ENCODE measurements around the gene MCU. TPM values are rescaled to one million over a fixed set of nuclear protein-coding genes. Genes with fewer than 3 reads are reported as not detected.
"Not testable (repeated sequence)": the region's sequence is repeated elsewhere in the genome, so short reads cannot be mapped to it uniquely, and the experiment has no call there.

Gene MCU
- total RNA-seq, 1 donor from 2014 or later: 15.9 TPM

- H3K9me3 Mint-ChIP-seq: peaks cover 22% of the 10 kb centered on the region
- not testable (repeated sequence) for H3K4me1 Mint-ChIP-seq, H3K27ac Mint-ChIP-seq
Measured at GRCh38 chr10:72771195-72771594, 79.3 kb downstream of the MCU start.

GRCh38 chr10:72772031-72772430 is 80.1 kb downstream of the MCU start:
- no peak for DNase-seq
- peaks cover 2% of the 10 kb centered on the region for H3K27me3 Mint-ChIP-seq
- intact Hi-C loops (cut with micrococcal nuclease): no loop called here
- H3K36me3 Mint-ChIP-seq (ENCODE audit: low read depth): peaks cover 23% of the 10 kb centered on the region
- no peaks in the 10 kb centered on the region for H3K4me1 Mint-ChIP-seq
- no peak overlapping the region for H3K4me3 Mint-ChIP-seq
- peaks cover 22% of the 10 kb centered on the region for H3K9me3 Mint-ChIP-seq
- no peak overlapping the region for H3K27ac Mint-ChIP-seq

More at GRCh38 chr10:72771195-72771594, 79.3 kb downstream of the MCU start:
- intact Hi-C loops (cut with micrococcal nuclease); H3K4me3 Mint-ChIP-seq; H3K27me3 Mint-ChIP-seq; DNase-seq: not testable (repeated sequence)
- H3K36me3 Mint-ChIP-seq (ENCODE audit: low read depth): peaks cover 23% of the 10 kb centered on the region

GRCh38 chr10:72779874-72780273 is 87.9 kb downstream of the MCU start:
- Mint-ChIP-seq H3K36me3 (ENCODE audit: low read depth) (no peaks in the 10 kb centered on the region), H3K4me3 (no peak overlapping the region), H3K9me3 (peaks cover 5% of the 10 kb centered on the region), H3K4me1 (no peaks in the 10 kb centered on the region), H3K27ac (no peak overlapping the region), H3K27me3 (peaks cover 4% of the 10 kb centered on the region)
- intact Hi-C loops (cut with micrococcal nuclease): no loop called here
- no peak for DNase-seq

GRCh38 chr10:72782649-72783330 is 90.8 kb downstream of the MCU start:
- no peak overlapping the region for H3K27ac Mint-ChIP-seq
- intact Hi-C loops (cut with micrococcal nuclease): no loop called here

GRCh38 chr10:72783410-72783833 is 91.5 kb downstream of the MCU start:
- no peak for DNase-seq
- H3K27me3 Mint-ChIP-seq: peaks cover 2% of the 10 kb centered on the region
- H3K27ac Mint-ChIP-seq: no peak overlapping the region
- peaks cover 3% of the 10 kb centered on the region for H3K36me3 Mint-ChIP-seq (ENCODE audit: low read depth)
- H3K9me3 Mint-ChIP-seq: no peaks in the 10 kb centered on the region
- intact Hi-C loops (cut with micrococcal nuclease): no loop called here
- no peak overlapping the region for H3K4me3 Mint-ChIP-seq
- H3K4me1 Mint-ChIP-seq: no peaks in the 10 kb centered on the region

More at GRCh38 chr10:72782649-72783330, 90.8 kb downstream of the MCU start:
- Mint-ChIP-seq H3K4me1 (no peaks in the 10 kb centered on the region), H3K36me3 (ENCODE audit: low read depth) (no peaks in the 10 kb centered on the region), H3K9me3 (no peaks in the 10 kb centered on the region), H3K27me3 (peaks cover 2% of the 10 kb centered on the region), H3K4me3 (no peak overlapping the region)
- no peak for DNase-seq

- peaks cover 3% of the 10 kb centered on the region for H3K36me3 Mint-ChIP-seq (ENCODE audit: low read depth)
Measured at GRCh38 chr10:72784551-72785351, 92.8 kb downstream of the MCU start.

GRCh38 chr10:72785409-72785808 is 93.5 kb downstream of the MCU start:
- H3K27ac Mint-ChIP-seq: no peak overlapping the region
- peaks cover 2% of the 10 kb centered on the region for H3K27me3 Mint-ChIP-seq
- no peak for DNase-seq
- peaks cover 3% of the 10 kb centered on the region for H3K36me3 Mint-ChIP-seq (ENCODE audit: low read depth)
- H3K9me3 Mint-ChIP-seq: no peaks in the 10 kb centered on the region
- intact Hi-C loops (cut with micrococcal nuclease): no loop called here
- no peak overlapping the region for H3K4me3 Mint-ChIP-seq
- H3K4me1 Mint-ChIP-seq: peaks cover 5% of the 10 kb centered on the region

More at GRCh38 chr10:72784551-72785351, 92.8 kb downstream of the MCU start:
- H3K4me1 Mint-ChIP-seq: peaks cover 5% of the 10 kb centered on the region
- no peaks in the 10 kb centered on the region for H3K9me3 Mint-ChIP-seq
- no peak overlapping the region for H3K4me3 Mint-ChIP-seq
- intact Hi-C loops (cut with micrococcal nuclease): no loop called here
- H3K27me3 Mint-ChIP-seq: peaks cover 2% of the 10 kb centered on the region
- DNase-seq: no peak
- H3K27ac Mint-ChIP-seq: no peak overlapping the region

GRCh38 chr10:72790216-72790990 is 98.5 kb downstream of the MCU start:
- H3K27ac Mint-ChIP-seq: no peak overlapping the region

GRCh38 chr10:72792288-72792687 is 100.3 kb downstream of the MCU start:
- Mint-ChIP-seq H3K27ac (no peak overlapping the region), H3K4me3 (no peak overlapping the region), H3K36me3 (ENCODE audit: low read depth) (peaks cover 3% of the 10 kb centered on the region), H3K27me3 (no peaks in the 10 kb centered on the region), H3K4me1 (peaks cover 5% of the 10 kb centered on the region), H3K9me3 (no peaks in the 10 kb centered on the region)
- intact Hi-C loops (cut with micrococcal nuclease): no loop called here
- DNase-seq: no peak

More at GRCh38 chr10:72790216-72790990, 98.5 kb downstream of the MCU start:
- intact Hi-C loops (cut with micrococcal nuclease): no loop called here
- no peak for DNase-seq
- Mint-ChIP-seq H3K27me3 (no peaks in the 10 kb centered on the region), H3K36me3 (ENCODE audit: low read depth) (peaks cover 3% of the 10 kb centered on the region), H3K4me1 (peaks cover 5% of the 10 kb centered on the region), H3K9me3 (no peaks in the 10 kb centered on the region), H3K4me3 (no peak overlapping the region)

GRCh38 chr10:72793752-72794151 is 101.8 kb downstream of the MCU start:
- Mint-ChIP-seq H3K4me3 (no peak overlapping the region), H3K4me1 (peaks cover 5% of the 10 kb centered on the region), H3K9me3 (no peaks in the 10 kb centered on the region), H3K27me3 (no peaks in the 10 kb centered on the region), H3K27ac (no peak overlapping the region), H3K36me3 (ENCODE audit: low read depth) (no peaks in the 10 kb centered on the region)
- DNase-seq: no peak
- intact Hi-C loops (cut with micrococcal nuclease): no loop called here

- Mint-ChIP-seq H3K27ac (no peak overlapping the region), H3K27me3 (no peaks in the 10 kb centered on the region), H3K36me3 (ENCODE audit: low read depth) (no peaks in the 10 kb centered on the region), H3K9me3 (no peaks in the 10 kb centered on the region), H3K4me1 (peaks cover 4% of the 10 kb centered on the region), H3K4me3 (no peak overlapping the region)
- no peak for DNase-seq
- intact Hi-C loops (cut with micrococcal nuclease): no loop called here
Measured at GRCh38 chr10:72794260-72794659, 102.3 kb downstream of the MCU start.

- no peak overlapping the region for H3K27ac Mint-ChIP-seq
- no peak overlapping the region for H3K4me3 Mint-ChIP-seq
- no peaks in the 10 kb centered on the region for H3K36me3 Mint-ChIP-seq (ENCODE audit: low read depth)
- no peaks in the 10 kb centered on the region for H3K9me3 Mint-ChIP-seq
- H3K27me3 Mint-ChIP-seq: no peaks in the 10 kb centered on the region
- no peak for DNase-seq
- no peaks in the 10 kb centered on the region for H3K4me1 Mint-ChIP-seq
- intact Hi-C loops (cut with micrococcal nuclease): no loop called here
Measured at GRCh38 chr10:72796042-72796441, 104.1 kb downstream of the MCU start.

GRCh38 chr10:72796538-72796937 is 104.6 kb downstream of the MCU start:
- Mint-ChIP-seq H3K9me3 (no peaks in the 10 kb centered on the region), H3K4me1 (no peaks in the 10 kb centered on the region), H3K4me3 (no peak overlapping the region), H3K27ac (no peak overlapping the region), H3K36me3 (ENCODE audit: low read depth) (no peaks in the 10 kb centered on the region), H3K27me3 (no peaks in the 10 kb centered on the region)
- intact Hi-C loops (cut with micrococcal nuclease): no loop called here
- DNase-seq: no peak

Measured in activated CD4-positive, alpha-beta T cell treated with anti-CD3 and anti-CD28 coated beads, Interleukin-2, amount 10 ng/mL, durations not matched to agents 24 days and 14 days (primary cell).